ENCODE results near the gene MAPKAPK2.

DNA sequence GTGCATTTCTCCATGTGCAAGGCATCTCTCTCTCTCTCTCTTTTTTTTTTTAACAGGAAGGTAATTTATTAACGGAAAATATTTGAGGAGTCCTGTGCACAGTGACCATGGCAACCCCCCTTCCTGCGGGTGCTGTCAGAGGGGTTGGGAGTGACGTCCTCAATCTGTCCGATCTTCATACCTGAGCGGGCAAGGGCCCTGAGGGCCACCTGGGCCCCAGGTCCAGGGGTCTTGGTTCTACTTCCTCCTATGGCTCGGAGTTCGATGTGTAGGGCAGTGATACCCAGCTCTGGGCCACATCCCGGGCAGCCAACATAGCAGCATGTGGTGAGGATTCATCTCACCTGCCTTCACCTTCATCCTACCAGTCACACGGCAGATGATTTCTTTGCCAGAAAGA, 11.0 kb downstream of the MAPKAPK2 start:
- TF ChIP-seq, protein P1, sequence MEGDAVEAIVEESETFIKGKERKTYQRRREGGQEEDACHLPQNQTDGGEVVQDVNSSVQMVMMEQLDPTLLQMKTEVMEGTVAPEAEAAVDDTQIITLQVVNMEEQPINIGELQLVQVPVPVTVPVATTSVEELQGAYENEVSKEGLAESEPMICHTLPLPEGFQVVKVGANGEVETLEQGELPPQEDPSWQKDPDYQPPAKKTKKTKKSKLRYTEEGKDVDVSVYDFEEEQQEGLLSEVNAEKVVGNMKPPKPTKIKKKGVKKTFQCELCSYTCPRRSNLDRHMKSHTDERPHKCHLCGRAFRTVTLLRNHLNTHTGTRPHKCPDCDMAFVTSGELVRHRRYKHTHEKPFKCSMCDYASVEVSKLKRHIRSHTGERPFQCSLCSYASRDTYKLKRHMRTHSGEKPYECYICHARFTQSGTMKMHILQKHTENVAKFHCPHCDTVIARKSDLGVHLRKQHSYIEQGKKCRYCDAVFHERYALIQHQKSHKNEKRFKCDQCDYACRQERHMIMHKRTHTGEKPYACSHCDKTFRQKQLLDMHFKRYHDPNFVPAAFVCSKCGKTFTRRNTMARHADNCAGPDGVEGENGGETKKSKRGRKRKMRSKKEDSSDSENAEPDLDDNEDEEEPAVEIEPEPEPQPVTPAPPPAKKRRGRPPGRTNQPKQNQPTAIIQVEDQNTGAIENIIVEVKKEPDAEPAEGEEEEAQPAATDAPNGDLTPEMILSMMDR (IDR thresholded peaks at IDR 0.05 in 4 of 5, conservative IDR thresholded peaks at IDR 0.05 in 1 of 5): no peak
- no peak for TF ChIP-seq POLR2A (IDR thresholded peaks at IDR 0.05)
